Stimulated activated CD8-positive, alpha-beta memory T cell treated with anti-CD3 and anti-CD28 coated beads, Interleukin-12 subunit alpha, Interleukin-12 subunit beta, amount 100 ng/mL, for 4 hours (primary cell): ENCODE results near the gene SEMA3G.
A peak's percentile ranks its signal among the peaks of the same experiment; 100 is the strongest.

ENCODE experiments used
- DNase-seq: peaks from one replicate; pipeline ENCODE4 v3.0.0-alpha.2; 2020; ENCODE audit warnings: low read depth

Gene SEMA3G

GRCh38 chr3:52479037-52479876 is 34.4 kb upstream of the SEMA3G start:
- no peak for DNase-seq

- no peak for DNase-seq
Measured at GRCh38 chr3:52477796-52478095, 32.8 kb upstream of the SEMA3G start.

DNA sequence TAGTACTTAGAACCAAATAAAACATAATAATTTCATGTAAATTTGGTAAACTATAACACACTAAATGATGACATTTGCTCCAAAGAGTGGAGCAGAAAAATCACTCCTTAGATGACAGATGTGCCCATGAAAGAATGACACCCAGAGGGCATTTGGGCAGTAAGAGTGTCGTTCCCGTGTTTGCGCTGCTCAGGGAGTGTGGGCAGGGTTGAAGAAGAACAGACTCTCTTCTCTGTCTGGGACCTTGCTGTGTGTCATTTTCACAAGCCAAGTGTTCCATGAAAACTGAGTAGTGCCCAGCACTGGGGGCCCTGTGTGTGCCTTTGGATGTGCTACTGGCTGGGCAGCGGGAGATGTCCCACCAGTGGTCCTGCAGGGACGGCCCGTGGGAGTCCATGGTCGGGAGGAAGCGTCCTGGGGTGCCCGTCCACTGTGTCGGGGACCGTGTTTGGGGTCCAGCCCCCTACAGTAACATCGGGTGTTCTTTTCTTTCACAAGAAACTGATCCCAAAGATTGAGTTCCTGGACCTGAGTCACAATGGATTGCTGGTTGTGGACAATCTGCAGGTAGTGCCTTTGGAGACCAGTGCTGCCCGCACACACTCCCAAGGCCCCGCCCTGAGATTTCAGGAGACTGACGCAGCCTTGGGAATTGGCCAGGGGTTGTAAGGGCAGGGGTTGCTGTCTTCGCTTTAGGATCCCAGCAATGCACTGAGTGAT is 32.3 kb upstream of the SEMA3G start:
- DNase-seq = no peak

DNA sequence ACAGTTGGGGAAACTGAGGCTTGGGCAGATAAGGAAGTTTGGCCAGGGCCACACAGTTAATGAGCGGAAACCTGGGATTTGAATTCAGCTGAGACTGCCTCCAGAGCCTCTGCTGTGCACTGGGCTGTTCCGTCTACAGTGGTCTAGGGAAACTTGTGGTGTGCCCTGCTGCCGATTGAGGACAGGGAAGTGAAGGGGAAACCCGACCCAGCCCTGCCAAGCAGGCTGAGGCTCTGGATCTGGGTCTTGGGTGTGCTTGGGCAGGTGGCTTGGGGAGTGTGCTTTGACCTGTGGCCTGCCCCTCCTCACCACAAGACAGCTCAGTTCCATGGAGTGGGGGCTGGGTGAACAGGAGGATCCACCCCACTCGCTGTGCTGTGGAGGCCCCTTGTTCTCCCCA is 28.1 kb upstream of the SEMA3G start:
- DNase-seq = no peak

DNA sequence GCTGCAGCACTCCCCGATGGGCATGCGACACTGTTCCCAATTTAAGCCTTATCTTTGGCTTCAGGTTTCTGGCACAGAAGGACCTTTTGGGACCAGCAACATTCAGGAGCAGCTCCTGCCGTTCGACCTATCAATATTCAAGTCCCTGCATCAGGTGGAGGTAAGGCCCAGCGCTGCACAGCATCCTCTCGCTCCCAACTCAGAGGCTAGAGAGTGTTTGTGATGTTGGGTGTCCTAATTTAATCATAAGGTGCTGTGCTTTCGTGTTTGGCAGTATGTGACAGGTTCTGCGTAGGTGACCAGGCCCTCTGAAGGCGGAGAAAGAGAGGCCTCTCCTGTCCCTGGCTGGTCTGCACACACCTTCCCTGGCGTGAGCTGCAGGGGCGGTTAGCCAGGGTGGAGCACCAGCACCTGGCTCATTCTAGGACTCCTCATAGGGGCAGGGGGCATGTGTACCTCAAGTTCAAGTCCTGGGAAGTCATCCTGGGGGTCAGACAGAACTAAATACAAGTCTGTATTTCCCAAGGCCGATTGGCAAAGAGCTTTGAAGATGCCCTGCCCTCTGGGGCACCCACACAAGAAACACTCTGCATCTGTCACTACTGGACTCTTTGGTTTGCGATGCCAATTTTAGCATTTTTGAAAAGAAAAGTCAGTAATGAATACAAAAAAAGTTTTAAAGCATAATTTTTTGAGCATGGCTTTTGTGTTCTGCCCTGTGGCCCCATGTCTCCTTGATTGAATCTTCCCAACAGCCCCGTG is 27.5 kb upstream of the SEMA3G start:
- no peak for DNase-seq

- DNase-seq = no peak
Measured at GRCh38 chr3:52471371-52472238, 26.7 kb upstream of the SEMA3G start.

DNA sequence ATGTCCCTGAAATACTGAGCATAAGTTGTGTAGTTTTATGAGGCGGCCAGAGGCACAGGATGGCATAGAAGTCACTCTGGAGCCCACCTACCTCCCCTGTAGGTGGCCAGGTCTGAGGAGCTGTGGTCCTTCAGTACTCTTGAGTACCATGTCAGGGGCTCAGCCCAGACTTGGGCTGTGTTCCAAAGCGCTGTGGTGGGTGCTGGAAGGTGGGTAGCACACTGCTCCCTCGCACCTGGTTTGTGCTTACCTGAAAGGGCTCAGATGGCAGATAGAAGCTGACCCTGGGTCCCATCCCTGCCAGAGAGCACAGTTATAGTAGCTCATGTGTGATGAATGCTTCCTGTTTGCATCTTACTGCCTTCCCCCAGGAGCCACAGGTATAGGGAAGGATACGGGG is 26.0 kb upstream of the SEMA3G start:
- no peak for DNase-seq

DNA sequence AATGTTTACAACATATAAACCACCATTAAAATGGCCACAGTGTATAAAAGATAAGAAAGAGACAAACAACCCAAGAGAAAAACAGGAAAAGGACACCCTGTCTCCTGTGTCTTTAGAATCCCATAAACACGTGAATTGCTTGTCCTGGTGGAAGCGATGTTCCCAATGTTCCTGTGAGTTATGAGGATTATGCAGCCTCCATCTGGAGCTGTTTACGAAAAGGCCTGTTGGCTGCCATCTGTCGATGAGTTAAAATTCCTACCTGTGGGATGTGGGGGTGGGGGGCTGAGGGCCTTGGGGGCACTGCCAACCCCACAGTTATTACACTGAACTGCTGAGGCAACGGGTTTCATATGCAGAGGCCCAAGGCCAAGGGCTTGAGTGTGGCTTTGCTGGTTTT is 24.1 kb upstream of the SEMA3G start:
- no peak for DNase-seq

DNA sequence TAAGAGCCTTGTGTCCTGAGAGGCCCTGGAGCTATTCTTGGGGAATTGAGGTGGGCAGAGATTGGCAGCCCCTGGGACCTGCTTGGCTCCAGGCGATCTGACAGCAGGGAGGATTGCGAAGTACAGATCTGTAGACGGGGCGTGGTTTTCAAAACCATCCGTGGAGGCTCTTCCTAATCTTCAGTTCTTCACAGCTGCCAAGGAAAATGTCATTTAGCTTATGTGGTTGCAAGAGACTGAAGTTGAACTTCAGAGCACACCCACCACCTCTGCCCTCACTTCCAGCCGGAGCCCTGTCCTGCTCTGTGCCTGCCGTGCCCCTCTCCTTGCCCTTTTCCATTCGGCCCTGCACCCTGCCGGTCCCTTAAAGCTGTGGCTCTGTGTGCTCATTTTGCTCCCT is 23.4 kb upstream of the SEMA3G start:
- no peak for DNase-seq

DNA sequence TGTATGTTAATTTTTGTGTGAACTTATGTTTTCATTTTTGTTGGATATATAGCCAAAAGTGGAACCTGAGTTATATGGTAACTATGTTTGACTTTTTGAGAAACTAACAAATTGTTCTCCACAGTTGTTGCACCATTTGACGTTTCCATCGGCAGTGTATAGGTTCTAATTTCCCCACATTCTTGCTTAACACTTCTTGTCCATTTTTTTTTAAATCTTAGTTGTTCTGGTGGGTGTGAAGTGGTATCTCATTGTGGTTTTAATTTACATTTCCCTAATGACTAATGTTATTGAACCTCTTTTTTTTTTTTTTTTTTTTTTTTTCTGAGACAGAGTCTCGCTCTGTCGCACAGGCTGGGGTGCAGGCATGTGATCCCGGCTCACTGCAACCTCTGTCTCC is 18.5 kb upstream of the SEMA3G start:
- no peak for DNase-seq

GRCh38 chr3:52461874-52462273 is 17.0 kb upstream of the SEMA3G start:
- DNase-seq = no peak

GRCh38 chr3:52458770-52459545 is 14.1 kb upstream of the SEMA3G start:
- DNase-seq = no peak

- DNase-seq = no peak
Measured at GRCh38 chr3:52458031-52458760, 13.3 kb upstream of the SEMA3G start.

GRCh38 chr3:52456800-52457183 is 11.9 kb upstream of the SEMA3G start:
- DNase-seq = no peak

DNA sequence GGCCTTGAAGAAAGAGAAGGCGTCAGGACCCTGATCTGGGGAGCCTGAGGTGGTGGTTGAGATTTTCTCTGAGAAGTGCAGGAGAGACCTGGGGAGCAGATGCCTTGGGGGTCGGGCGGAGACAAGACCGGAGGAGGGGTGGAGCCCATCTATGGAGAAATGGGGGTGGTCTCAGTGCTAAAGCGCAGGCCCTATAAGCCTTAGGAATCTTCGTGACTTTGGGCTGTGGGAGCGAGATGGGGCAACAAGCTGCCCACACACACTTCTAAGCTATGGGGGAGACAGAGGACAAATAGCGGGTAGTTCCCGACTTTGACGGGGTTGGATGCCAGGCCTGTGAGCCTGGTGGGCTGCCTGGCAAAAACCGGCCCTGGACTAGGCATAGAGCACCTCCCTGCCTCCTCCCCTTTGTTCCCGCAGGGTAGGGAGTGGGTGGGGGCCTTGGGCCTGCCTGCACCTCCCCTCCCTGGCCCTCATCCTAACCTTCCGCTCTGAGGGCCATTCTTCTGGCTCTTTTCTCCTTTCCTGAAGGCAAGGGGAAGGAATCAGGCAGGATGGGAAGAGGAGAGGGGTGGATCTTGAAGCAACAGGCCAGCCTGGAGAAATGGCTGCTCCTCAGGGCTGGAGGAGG is 11.4 kb upstream of the SEMA3G start:
- no peak for DNase-seq

DNA sequence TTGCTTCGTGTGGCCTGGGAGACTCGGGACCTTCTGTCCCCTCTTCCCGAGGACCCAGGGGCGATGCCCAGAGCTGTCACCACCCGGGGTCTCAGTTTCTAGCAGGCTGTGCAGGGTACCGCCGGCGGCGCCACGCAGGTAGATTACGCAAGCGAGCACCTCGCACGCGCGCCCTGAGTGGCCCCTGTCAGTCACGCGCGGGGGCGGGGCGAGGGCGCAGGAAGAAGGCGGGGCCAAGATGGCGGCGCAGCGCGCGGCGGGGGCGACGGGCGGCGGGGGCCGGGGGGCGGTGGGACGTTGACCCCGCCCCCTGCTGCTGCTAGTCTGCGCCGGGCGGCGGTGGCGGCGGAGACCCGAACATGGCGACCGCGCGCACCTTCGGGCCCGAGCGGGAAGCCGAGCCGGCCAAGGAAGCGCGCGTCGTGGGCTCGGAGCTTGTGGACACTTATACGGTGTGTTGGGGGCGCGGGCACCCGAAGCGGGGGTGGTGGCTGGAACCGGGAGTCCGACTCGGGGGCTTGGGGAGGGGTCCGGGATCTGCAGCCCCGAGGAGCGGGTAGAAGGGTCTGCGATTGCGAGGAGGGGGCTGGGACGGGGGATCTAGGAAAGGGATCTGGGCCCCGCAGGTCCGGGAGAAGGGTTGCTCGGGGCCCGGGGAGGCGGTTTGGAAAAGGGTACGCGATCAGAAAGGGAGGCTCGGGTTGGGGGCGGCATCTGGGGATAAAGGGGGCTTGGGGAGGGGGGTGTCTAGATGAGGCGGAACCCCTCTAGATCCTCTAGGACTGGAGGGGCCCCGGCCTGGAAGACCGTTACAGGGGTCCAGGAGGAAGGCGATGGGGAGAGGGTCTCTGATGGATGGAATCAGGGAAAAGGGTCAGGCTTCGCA is 10.6 kb upstream of the SEMA3G start, which contains the start of gene NISCH:
NISCH (plus strand) TSS at position 322 of the 886 bp plus-strand sequence; CDS start at position 360, 38 bp downstream.
- DNase-seq = peak; percentile 94

- DNase-seq = no peak
Measured at GRCh38 chr3:52454938-52455282, 10.0 kb upstream of the SEMA3G start.

- no peak for DNase-seq
Measured at GRCh38 chr3:52454250-52454937, 9.5 kb upstream of the SEMA3G start.
